B cell (primary cell): ENCODE results near the gene C6orf136. TPM values are rescaled to one million over a fixed set of nuclear protein-coding genes. Genes with fewer than 3 reads are reported as not detected.

Experiments used
- ATAC-seq: fragments of 200-7000 bp; cut with Tn5 transposase; one replicate; pipeline ENCODE4 v1.10.0; 2021; ENCODE audit warnings: low read depth, mild to moderate bottlenecking, moderate number of reproducible peaks, moderate library complexity
- CTCF ChIA-PET: fragments of 350-600 bp; sonication (Branson Sonifier 250); formaldehyde crosslinking; loops from one replicate; lab custom pipeline; 2021; ENCODE audit warnings: antibody characterized with exemption, inconsistent platforms; lab: Charles Lee
- POLR2A ChIA-PET: fragments of 350-600 bp; sonication (Branson Sonifier 250); formaldehyde crosslinking; loops from one replicate; lab custom pipeline; 2021; ENCODE audit warnings: antibody characterized with exemption; lab: Charles Lee
- DNase-seq: peaks from one replicate; pipeline ENCODE4 v3.0.0; 2013
- H2AFZ ChIP-seq: 2 replicates; pipeline ENCODE4 v1.6.1; 2012; ENCODE audit warnings: mild to moderate bottlenecking, low read depth, low read length; ENCODE audit not compliant: insufficient read depth, poor library complexity, severe bottlenecking
- H3K27ac ChIP-seq, 2 donors: 1 replicate in 1 of 2; 2 replicates in 1 of 2; pipeline ENCODE4 v1.5.1; 2012 to 2013; ENCODE audit warnings: low read length in 2 of 2, mild to moderate bottlenecking in 2 of 2, moderate library complexity in 1 of 2
- H3K27me3 ChIP-seq, 4 experiments: fragments of 200-600 bp in 1 of 4; sonication (generic) in 1 of 4; replicated peaks in 1 of 4; 1 replicate in 2 of 4; 2 replicates in 2 of 4; pipeline versions ENCODE4 v1.6.1 to v1.7.0; 2013 to 2016; ENCODE audit warnings: low read length in 3 of 4, mild to moderate bottlenecking in 2 of 4, mixed read lengths in 1 of 4, moderate library complexity in 1 of 4; ENCODE audit not compliant: insufficient read depth in 4 of 4, control insufficient read depth in 3 of 4; ENCODE audit errors: control extremely low read depth in 1 of 4
- H3K36me3 ChIP-seq, 2 experiments: replicated peaks in 1 of 2; 1 replicate in 1 of 2; 2 replicates in 1 of 2; pipeline versions ENCODE4 v1.6.1 to v1.7.1; 2013; ENCODE audit warnings: low read length in 1 of 2; ENCODE audit not compliant: insufficient read depth in 2 of 2, control insufficient read depth in 1 of 2; ENCODE audit errors: control extremely low read depth in 1 of 2, extremely low read depth in 1 of 2
- H3K4me1 ChIP-seq, 2 donors: fragments of 200-600 bp in 1 of 2; sonication (generic) in 1 of 2; 1 replicate in 1 of 2; 2 replicates in 1 of 2; pipeline versions ENCODE4 v1.5.1 to v1.6.1; 2013 to 2017; ENCODE audit warnings: low read length in 2 of 2; ENCODE audit not compliant: control insufficient read depth in 2 of 2, insufficient read depth in 2 of 2
- H3K4me2 ChIP-seq: replicated peaks from 2 replicates; pipeline ENCODE3; 2012; ENCODE audit warnings: mild to moderate bottlenecking, low read depth, low read length; ENCODE audit not compliant: poor library complexity, severe bottlenecking
- H3K4me3 ChIP-seq, 5 experiments: fragments of 200-600 bp in 1 of 5; sonication (generic) in 1 of 5; 1 replicate in 3 of 5; 2 replicates in 2 of 5; pipeline versions ENCODE4 v1.5.1 to v1.7.0; 2011 to 2016; ENCODE audit warnings: low read length in 4 of 5, mild to moderate bottlenecking in 4 of 5, low read depth in 2 of 5, control low read depth in 1 of 5, moderate library complexity in 1 of 5; ENCODE audit not compliant: insufficient read depth in 1 of 5; ENCODE audit errors: control extremely low read depth in 1 of 5, extremely low read depth in 1 of 5
- H3K79me2 ChIP-seq: fragments of 200-600 bp; sonication (generic); one replicate; pipeline ENCODE4 v1.6.0; 2016; ENCODE audit warnings: low read length; ENCODE audit not compliant: control insufficient read depth, insufficient read depth
- H3K9ac ChIP-seq: fragments of 200-600 bp; sonication (generic); 2 replicates; pipeline ENCODE4 v1.6.1; 2017; ENCODE audit warnings: mild to moderate bottlenecking, low read length, moderate library complexity
- H3K9me3 ChIP-seq, 3 donors: one replicate each; pipeline versions ENCODE4 v1.6.1 to v1.7.1; 2013; ENCODE audit warnings: low read length in 2 of 3; ENCODE audit not compliant: control insufficient read depth in 2 of 3, insufficient read depth in 1 of 3; ENCODE audit errors: control extremely low read depth in 1 of 3
- H4K20me1 ChIP-seq: 2 replicates; pipeline ENCODE4 v1.6.0; 2012; ENCODE audit warnings: mild to moderate bottlenecking, low read length; ENCODE audit not compliant: insufficient read depth, control insufficient read depth, poor library complexity, severe bottlenecking
- H3K27ac Mint-ChIP-seq: one replicate; pipeline ENCODE4 v1.8.0; 2021; ENCODE audit warnings: mixed read lengths
- H3K27me3 Mint-ChIP-seq: one replicate; pipeline ENCODE4 v1.8.0; 2021; ENCODE audit warnings: mixed read lengths
- H3K4me1 Mint-ChIP-seq: one replicate; pipeline ENCODE4 v1.8.0; 2021; ENCODE audit warnings: mixed read lengths
- H3K4me3 Mint-ChIP-seq: one replicate; pipeline ENCODE4 v1.8.0; 2021; ENCODE audit warnings: mixed read lengths
- H3K9me3 Mint-ChIP-seq: one replicate; pipeline ENCODE4 v1.8.0; 2022; ENCODE audit warnings: mixed read lengths; ENCODE audit not compliant: insufficient read depth
- CTCF ChIP-seq: fragments of 200-600 bp; IDR thresholded peaks from one replicate; pipeline ENCODE4 v1.8.0; 2022; ENCODE audit warnings: antibody characterized with exemption, mild to moderate bottlenecking
- EZH2 ChIP-seq: IDR thresholded peaks from 2 replicates; pipeline ENCODE4 v1.6.1; 2012; ENCODE audit warnings: borderline replicate concordance, low read depth, mild to moderate bottlenecking, moderate library complexity, low read length; ENCODE audit not compliant: insufficient read depth, poor library complexity, severe bottlenecking
- whole genome bisulfite sequencing: methylation state at CpG from one replicate; pipeline ENCODE4 v1.1.5; 2013; ENCODE audit warnings: missing lambda C conversion rate; ENCODE audit not compliant: insufficient coverage; 5-methylcytosine and 5-hydroxymethylcytosine counted together
- intact Hi-C: fragments of 100-400 bp; cut with micrococcal nuclease; formaldehyde crosslinking; loops from one replicate; pipeline ENCODE4 v1.10.0; 2022
- polyA plus RNA-seq: library from polyadenylated mRNA; depleted of rRNA; stranded (reverse); fragments of >200 nt; gene quantifications from 2 replicates; pipeline ENCODE4 v1.2.3, GENCODE V29; 2012
- total RNA-seq, 2 donors: library from RNA; stranded (reverse); fragments of 120-200 nt in 1 of 2; gene quantifications; 1 replicate in 1 of 2; 2 replicates in 1 of 2; pipeline versions ENCODE4 v1.2.3 to v1.2.4, GENCODE V29; 2013 to 2022

C6orf136 gene
- total and polyA plus RNA-seq, 2 donors (not counting 1 experiment from before 2014, with no cell fraction given) = 36.6 to 37.2 TPM

DNA sequence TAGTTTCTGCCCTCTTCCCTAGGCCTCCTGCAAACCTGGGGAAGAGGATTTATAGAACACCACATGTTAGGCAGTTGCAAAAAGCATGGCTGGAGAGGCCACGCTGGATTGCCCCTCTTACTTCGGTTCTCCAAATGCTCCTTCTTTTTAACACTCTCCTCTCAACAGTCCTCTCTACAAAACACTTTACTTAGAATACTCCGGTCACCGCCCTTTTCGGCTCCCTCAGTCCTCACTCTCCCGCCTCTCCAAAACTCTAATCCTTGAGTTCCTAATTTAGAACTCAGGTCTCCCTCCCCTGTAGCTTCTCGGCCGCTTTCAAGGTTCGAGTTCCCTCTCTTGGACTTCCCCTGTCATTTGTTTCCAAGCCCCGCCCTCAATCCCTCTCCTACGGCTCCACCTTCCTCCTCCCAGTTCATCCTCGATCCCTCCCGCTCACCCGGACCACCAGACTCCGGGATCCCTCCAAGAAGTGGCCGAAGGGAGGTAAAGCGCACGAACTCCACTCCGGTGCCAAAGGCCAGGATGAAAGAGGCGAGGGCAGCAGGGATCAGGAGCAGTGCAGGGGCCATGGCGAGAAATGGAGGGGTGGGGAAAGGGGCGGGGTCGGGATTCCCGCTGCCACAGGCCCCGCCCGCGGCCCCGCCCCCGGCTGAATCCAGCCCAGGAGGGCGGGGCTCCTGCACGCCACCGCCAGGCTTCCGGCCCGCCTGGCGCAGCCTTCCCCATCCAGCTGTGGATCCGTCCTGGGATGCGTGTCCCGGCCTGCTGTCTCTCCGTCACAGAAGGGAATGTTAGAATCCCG is 43.7 kb downstream of the C6orf136 start, which contains the start of gene NRM:
NRM (minus strand) TSS at position 582 of the 805 bp plus-strand sequence; CDS start at position 572, 10 bp downstream.
- Mint-ChIP-seq H3K27ac (peak within 1 kb of the TSS; percentile 99), H3K27me3 (no peaks in the 10 kb centered on the region), H3K4me1 (peaks cover 52% of the 10 kb centered on the region), H3K9me3 (no peaks in the 10 kb centered on the region), H3K4me3 (peak within 1 kb of the TSS; percentile 97)
- intact Hi-C loops = loop anchor here (1.0 kb wide), 1 partner anchor 8 kb away; no protein-coding TSS in a partner anchor
- CTCF ChIA-PET = interaction anchor here (1.1 to 8.9 kb wide), 4 partner anchors 10 to 146 kb away, joined by 3 to 151 read pairs (median 63); partner anchors contain the start of genes MDC1 and TUBB
- H3K36me3 ChIP-seq = peaks cover 0 to 3% of the 10 kb centered on the region in 2 experiments
- peaks cover 20% of the 10 kb centered on the region for H4K20me1 ChIP-seq
- H3K9me3 ChIP-seq = no peaks in the 10 kb centered on the region
- H2AFZ ChIP-seq = peak within 1 kb of the TSS; percentile 65
- peak within 1 kb of the TSS; percentile 98 for H3K9ac ChIP-seq
- POLR2A ChIA-PET = interaction anchor here (0.7 to 2.9 kb wide), 3 partner anchors 12 to 27 kb away, joined by 3 to 10 read pairs (median 4); partner anchors contain the start of gene MDC1
- H3K4me3 ChIP-seq = peak within 1 kb of the TSS; percentile 65 to 94 (median 79)
- no peaks in the 10 kb centered on the region for H3K27me3 ChIP-seq
- peak within 1 kb of the TSS; percentile 93 to 97 for H3K27ac ChIP-seq
- peaks cover 36 to 43% of the 10 kb centered on the region in 2 donors for H3K4me1 ChIP-seq
- DNase-seq (peak; percentile 80), ATAC-seq (peak; percentile 24)
- peaks cover 23% of the 10 kb centered on the region for H3K79me2 ChIP-seq
- H3K4me2 ChIP-seq = peak within 1 kb of the TSS; percentile 100
- under 1% methylated on average over 39 of the region's 40 CpGs for WGBS
- TF ChIP-seq EZH2 (no peak), CTCF (no peak)
